Endodermal cell (in vitro differentiated cells): ENCODE measurements around the gene GPR137B. TPM values are rescaled to one million over a fixed set of nuclear protein-coding genes. Genes with fewer than 3 reads are reported as not detected.

Experiments
- DNase-seq: peaks from one replicate; pipeline ENCODE4 v3.0.0-alpha.2; 2017
- H3K27ac ChIP-seq: 2 replicates; pipeline ENCODE4 v1.5.1; 2013; ENCODE audit warnings: mild to moderate bottlenecking, low read depth, low read length, moderate library complexity
- H3K27me3 ChIP-seq: 2 replicates; pipeline ENCODE4 v1.6.1; 2013; ENCODE audit warnings: mild to moderate bottlenecking, low read length, moderate library complexity; ENCODE audit not compliant: insufficient read depth, control insufficient read depth, poor library complexity, severe bottlenecking
- H3K36me3 ChIP-seq: 2 replicates; pipeline ENCODE4 v1.7.0; 2013; ENCODE audit warnings: mild to moderate bottlenecking, low read length, moderate library complexity; ENCODE audit not compliant: control insufficient read depth, insufficient read depth
- H3K4me1 ChIP-seq: one replicate; pipeline ENCODE4 v1.7.0; 2013; ENCODE audit warnings: low read length; ENCODE audit not compliant: control insufficient read depth, insufficient read depth
- H3K4me3 ChIP-seq: 2 replicates; pipeline ENCODE4 v1.5.1; 2013; ENCODE audit warnings: mild to moderate bottlenecking, low read length, moderate library complexity
- H3K9ac ChIP-seq: 2 replicates; pipeline ENCODE4 v1.6.1; 2013; ENCODE audit warnings: mild to moderate bottlenecking, low read length, moderate library complexity; ENCODE audit not compliant: poor library complexity, severe bottlenecking; ENCODE audit errors: extremely low read depth
- H3K9me3 ChIP-seq: 2 replicates; pipeline ENCODE4 v1.6.1; 2013; ENCODE audit warnings: mild to moderate bottlenecking, low read length, moderate library complexity; ENCODE audit not compliant: control insufficient read depth
- H3K27ac Mint-ChIP-seq: 2 replicates; pipeline ENCODE4 v1.8.0; 2020; ENCODE audit warnings: mixed read lengths
- H3K27me3 Mint-ChIP-seq: 2 replicates; pipeline ENCODE4 v1.8.0; 2021; ENCODE audit warnings: mild to moderate bottlenecking, mixed read lengths; ENCODE audit not compliant: insufficient read depth
- H3K36me3 Mint-ChIP-seq: 2 replicates; pipeline ENCODE4 v1.8.0; 2020; ENCODE audit warnings: low read depth, mixed read lengths
- H3K4me1 Mint-ChIP-seq: 2 replicates; pipeline ENCODE4 v1.8.0; 2020; ENCODE audit warnings: mixed read lengths
- H3K4me3 Mint-ChIP-seq: 2 replicates; pipeline ENCODE4 v1.8.0; 2020; ENCODE audit warnings: mild to moderate bottlenecking, moderate library complexity, mixed read lengths
- H3K9me3 Mint-ChIP-seq: 2 replicates; pipeline ENCODE4 v1.8.0; 2020; ENCODE audit warnings: mild to moderate bottlenecking, mixed read lengths
- CTCF ChIP-seq: fragments of 200-600 bp; sonication (generic); conservative IDR thresholded peaks from 2 replicates; pipeline ENCODE4 v1.5.0; 2021; ENCODE audit warnings: antibody characterized with exemption, mild to moderate bottlenecking
- WGBS, 2 experiments: methylation state at CpG; one replicate each; pipeline versions ENCODE4 v1.1.5 to v1.1.7; 2013; ENCODE audit warnings: missing lambda C conversion rate in 2 of 2, mixed read lengths in 1 of 2; ENCODE audit not compliant: insufficient coverage in 1 of 2, insufficient read length in 1 of 2; 5-methylcytosine and 5-hydroxymethylcytosine counted together
- total RNA-seq, 2 donors: library from RNA; stranded (reverse); fragmentation: NEBNext Ultra II Directional in 1 of 2; extraction: Animal tissue kit (Norgen Biotek cat#: 25700) in 1 of 2; gene quantifications; 2 replicates in 1 of 2; 3 replicates in 1 of 2; pipeline ENCODE4 v1.2.1, GENCODE V29; 2021

Gene GPR137B
- total RNA-seq, 2 donors from 2014 or later, result 2.8 to 6.7 TPM

GRCh38 chr1:236220473-236220872 is 78.1 kb downstream of the GPR137B start:
- Mint-ChIP-seq H3K4me3 (no peak overlapping the region), H3K27me3 (no peaks in the 10 kb centered on the region), H3K9me3 (no peaks in the 10 kb centered on the region), H3K36me3 (no peaks in the 10 kb centered on the region), H3K4me1 (no peaks in the 10 kb centered on the region), H3K27ac (no peak overlapping the region)
- no peaks in the 10 kb centered on the region for H3K4me1 ChIP-seq
- no peak for TF ChIP-seq CTCF
- no peaks in the 10 kb centered on the region for H3K9me3 ChIP-seq
- WGBS, 2 experiments, result 100% methylated on average over 1 of the region's 1 CpG
- H3K4me3 ChIP-seq, result no peak overlapping the region
- no peak overlapping the region for H3K9ac ChIP-seq
- H3K27ac ChIP-seq, result no peak overlapping the region
- no peak for DNase-seq
- peaks cover 4% of the 10 kb centered on the region for H3K36me3 ChIP-seq
- no peaks in the 10 kb centered on the region for H3K27me3 ChIP-seq

GRCh38 chr1:236222632-236223031 is 80.3 kb downstream of the GPR137B start:
- Mint-ChIP-seq H3K36me3 (no peaks in the 10 kb centered on the region), H3K9me3 (no peaks in the 10 kb centered on the region), H3K27me3 (no peaks in the 10 kb centered on the region), H3K27ac (no peak overlapping the region), H3K4me3 (no peak overlapping the region), H3K4me1 (no peaks in the 10 kb centered on the region)
- Histone ChIP-seq H3K36me3 (peaks cover 8% of the 10 kb centered on the region), H3K9ac (no peak overlapping the region), H3K27ac (no peak overlapping the region), H3K4me1 (no peaks in the 10 kb centered on the region), H3K4me3 (no peak overlapping the region), H3K9me3 (no peaks in the 10 kb centered on the region), H3K27me3 (no peaks in the 10 kb centered on the region)
- DNase-seq, result no peak
- 89 to 94% methylated on average over 1 of the region's 1 CpG for WGBS, 2 experiments
- TF ChIP-seq CTCF, result no peak

- H3K4me3 ChIP-seq, result no peak overlapping the region
- peaks cover 4% of the 10 kb centered on the region for H3K36me3 ChIP-seq
- no peaks in the 10 kb centered on the region for H3K9me3 Mint-ChIP-seq
- no peak overlapping the region for H3K27ac ChIP-seq
- no peaks in the 10 kb centered on the region for H3K4me1 Mint-ChIP-seq
- no peaks in the 10 kb centered on the region for H3K27me3 Mint-ChIP-seq
- WGBS, 2 experiments, result 89 to 93% methylated on average over 2 to 4 of the region's 4 CpGs
- H3K4me1 ChIP-seq, result no peaks in the 10 kb centered on the region
- DNase-seq, result no peak
- H3K9me3 ChIP-seq, result no peaks in the 10 kb centered on the region
- no peak overlapping the region for H3K4me3 Mint-ChIP-seq
- no peak for TF ChIP-seq CTCF
- H3K9ac ChIP-seq, result no peak overlapping the region
- H3K27me3 ChIP-seq, result no peaks in the 10 kb centered on the region
- no peak overlapping the region for H3K27ac Mint-ChIP-seq
- no peaks in the 10 kb centered on the region for H3K36me3 Mint-ChIP-seq
These were observed 86.1 kb downstream of the GPR137B start for GRCh38 chr1:236228411-236228810.
